K562 (cell line): ENCODE results near the gene ADRA1B.

Experiments used
- EZH2 ChIP-seq: IDR thresholded peaks from 2 replicates; pipeline ENCODE4 v1.6.1; 2012; ENCODE audit warnings: low read depth, mild to moderate bottlenecking, inconsistent platforms, low read length, borderline replicate concordance
- KDM2B ChIP-seq: fragments of 250-450 bp; sonication (Bioruptor Pico); IDR thresholded peaks from 2 replicates; pipeline ENCODE4 v1.8.0; 2021; ENCODE audit warnings: mild to moderate bottlenecking, moderate library complexity
- ZFP30 ChIP-seq: fragments of 250-450 bp; sonication (Bioruptor Pico); IDR thresholded peaks from 2 replicates; pipeline ENCODE4 v1.8.0; 2022; ENCODE audit warnings: moderate library complexity, mild to moderate bottlenecking, inconsistent platforms, borderline replicate concordance
- TF ChIP-seq, protein P1 (sequence below): fragments of 250-450 bp; sonication (Bioruptor Pico); IDR thresholded peaks from 2 replicates; pipeline ENCODE4 v1.8.0; 2022; ENCODE audit warnings: moderate library complexity, mild to moderate bottlenecking, inconsistent platforms
- TF ChIP-seq, protein P2 (sequence below): sonication (generic); formaldehyde crosslinking; IDR thresholded peaks from 2 replicates; pipeline ENCODE4 v1.8.0; 2022; ENCODE audit warnings: mild to moderate bottlenecking, missing genetic modification reagents
- TF ChIP-seq, protein P3 (sequence below): sonication (generic); formaldehyde crosslinking; IDR thresholded peaks from 2 replicates; pipeline ENCODE4 v1.8.0; 2022; ENCODE audit warnings: missing genetic modification reagents, mild to moderate bottlenecking, borderline replicate concordance

DNA sequence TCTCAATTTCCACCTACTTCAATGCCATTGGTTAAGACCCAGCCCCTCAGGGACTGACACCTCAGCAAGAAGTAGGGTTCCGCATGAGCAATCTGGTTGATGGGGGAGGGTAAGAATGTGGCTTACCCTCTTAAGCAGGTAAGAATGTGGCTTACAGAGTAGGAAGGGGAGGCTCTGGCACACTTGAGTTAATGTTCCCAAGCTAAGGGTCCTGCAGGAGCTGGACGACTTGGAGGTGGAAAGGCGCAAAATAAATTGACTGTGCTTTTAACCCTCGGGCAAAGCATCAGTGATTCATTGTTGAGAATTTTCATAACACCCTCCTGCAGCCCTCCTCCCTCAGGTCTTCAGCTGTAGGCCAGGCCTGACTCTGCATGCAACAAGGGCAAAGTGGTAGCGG, 24.9 kb upstream of the ADRA1B start:
- TF ChIP-seq, protein P1, sequence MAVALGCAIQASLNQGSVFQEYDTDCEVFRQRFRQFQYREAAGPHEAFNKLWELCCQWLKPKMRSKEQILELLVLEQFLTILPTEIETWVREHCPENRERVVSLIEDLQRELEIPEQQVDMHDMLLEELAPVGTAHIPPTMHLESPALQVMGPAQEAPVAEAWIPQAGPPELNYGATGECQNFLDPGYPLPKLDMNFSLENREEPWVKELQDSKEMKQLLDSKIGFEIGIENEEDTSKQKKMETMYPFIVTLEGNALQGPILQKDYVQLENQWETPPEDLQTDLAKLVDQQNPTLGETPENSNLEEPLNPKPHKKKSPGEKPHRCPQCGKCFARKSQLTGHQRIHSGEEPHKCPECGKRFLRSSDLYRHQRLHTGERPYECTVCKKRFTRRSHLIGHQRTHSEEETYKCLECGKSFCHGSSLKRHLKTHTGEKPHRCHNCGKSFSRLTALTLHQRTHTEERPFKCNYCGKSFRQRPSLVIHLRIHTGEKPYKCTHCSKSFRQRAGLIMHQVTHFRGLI (CRISPR knock-in tag), result no peak
- TF ChIP-seq ZFP30 (CRISPR knock-in tag), result no peak
- no peak for TF ChIP-seq EZH2
- TF ChIP-seq, protein P2, sequence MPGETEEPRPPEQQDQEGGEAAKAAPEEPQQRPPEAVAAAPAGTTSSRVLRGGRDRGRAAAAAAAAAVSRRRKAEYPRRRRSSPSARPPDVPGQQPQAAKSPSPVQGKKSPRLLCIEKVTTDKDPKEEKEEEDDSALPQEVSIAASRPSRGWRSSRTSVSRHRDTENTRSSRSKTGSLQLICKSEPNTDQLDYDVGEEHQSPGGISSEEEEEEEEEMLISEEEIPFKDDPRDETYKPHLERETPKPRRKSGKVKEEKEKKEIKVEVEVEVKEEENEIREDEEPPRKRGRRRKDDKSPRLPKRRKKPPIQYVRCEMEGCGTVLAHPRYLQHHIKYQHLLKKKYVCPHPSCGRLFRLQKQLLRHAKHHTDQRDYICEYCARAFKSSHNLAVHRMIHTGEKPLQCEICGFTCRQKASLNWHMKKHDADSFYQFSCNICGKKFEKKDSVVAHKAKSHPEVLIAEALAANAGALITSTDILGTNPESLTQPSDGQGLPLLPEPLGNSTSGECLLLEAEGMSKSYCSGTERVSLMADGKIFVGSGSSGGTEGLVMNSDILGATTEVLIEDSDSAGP (CRISPR knock-in tag), result no peak
- TF ChIP-seq, protein P3, sequence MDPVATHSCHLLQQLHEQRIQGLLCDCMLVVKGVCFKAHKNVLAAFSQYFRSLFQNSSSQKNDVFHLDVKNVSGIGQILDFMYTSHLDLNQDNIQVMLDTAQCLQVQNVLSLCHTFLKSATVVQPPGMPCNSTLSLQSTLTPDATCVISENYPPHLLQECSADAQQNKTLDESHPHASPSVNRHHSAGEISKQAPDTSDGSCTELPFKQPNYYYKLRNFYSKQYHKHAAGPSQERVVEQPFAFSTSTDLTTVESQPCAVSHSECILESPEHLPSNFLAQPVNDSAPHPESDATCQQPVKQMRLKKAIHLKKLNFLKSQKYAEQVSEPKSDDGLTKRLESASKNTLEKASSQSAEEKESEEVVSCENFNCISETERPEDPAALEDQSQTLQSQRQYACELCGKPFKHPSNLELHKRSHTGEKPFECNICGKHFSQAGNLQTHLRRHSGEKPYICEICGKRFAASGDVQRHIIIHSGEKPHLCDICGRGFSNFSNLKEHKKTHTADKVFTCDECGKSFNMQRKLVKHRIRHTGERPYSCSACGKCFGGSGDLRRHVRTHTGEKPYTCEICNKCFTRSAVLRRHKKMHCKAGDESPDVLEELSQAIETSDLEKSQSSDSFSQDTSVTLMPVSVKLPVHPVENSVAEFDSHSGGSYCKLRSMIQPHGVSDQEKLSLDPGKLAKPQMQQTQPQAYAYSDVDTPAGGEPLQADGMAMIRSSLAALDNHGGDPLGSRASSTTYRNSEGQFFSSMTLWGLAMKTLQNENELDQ (CRISPR knock-in tag), result no peak
- no peak for TF ChIP-seq KDM2B
